MCF 10A (cell line): ENCODE measurements around the gene CA6. TPM values are rescaled to one million over a fixed set of nuclear protein-coding genes. Genes with fewer than 3 reads are reported as not detected.

Source experiments
- BruUV-seq: library from RNA; stranded (reverse); fragments of 400-500 nt; replicated peaks from 2 replicates; lab custom pipeline; 2021; lab: Mats Ljungman, UMichigan
- CTCF ChIA-PET: fragments of 300-600 bp; sonication (Branson Sonifier 250); formaldehyde crosslinking; extraction: SDS; loops from one replicate; lab custom pipeline; 2021; ENCODE audit warnings: antibody characterized with exemption, inconsistent platforms; lab: Yijun Ruan, JAX
- POLR2A ChIA-PET: fragments of 300-600, 350-650 bp; sonication (Branson Sonifier 250); formaldehyde crosslinking; extraction: SDS; loops from one replicate; lab custom pipeline; 2020; ENCODE audit warnings: antibody characterized with exemption, inconsistent platforms; lab: Yijun Ruan, JAX
- DNase-seq: peaks from one replicate; pipeline ENCODE4 v3.0.0-alpha.2; 2018; ENCODE audit not compliant: unreplicated experiment
- H3K27ac Mint-ChIP-seq: one replicate; pipeline ENCODE4 v1.8.0; 2022; ENCODE audit warnings: mild to moderate bottlenecking, low read depth, mixed read lengths; ENCODE audit not compliant: unreplicated experiment
- H3K27me3 Mint-ChIP-seq: one replicate; pipeline ENCODE4 v1.8.0; 2022; ENCODE audit warnings: mixed read lengths; ENCODE audit not compliant: insufficient read depth, unreplicated experiment
- H3K36me3 Mint-ChIP-seq: one replicate; pipeline ENCODE4 v1.8.0; 2022; ENCODE audit warnings: mild to moderate bottlenecking, moderate library complexity, mixed read lengths; ENCODE audit not compliant: insufficient read depth, unreplicated experiment
- H3K4me1 Mint-ChIP-seq: one replicate; pipeline ENCODE4 v1.8.0; 2022; ENCODE audit warnings: mixed read lengths; ENCODE audit not compliant: insufficient read depth, unreplicated experiment
- H3K4me3 Mint-ChIP-seq: one replicate; pipeline ENCODE4 v1.8.0; 2022; ENCODE audit warnings: mild to moderate bottlenecking, moderate library complexity, mixed read lengths; ENCODE audit not compliant: unreplicated experiment
- H3K9me3 Mint-ChIP-seq: one replicate; pipeline ENCODE4 v1.8.0; 2022; ENCODE audit warnings: mixed read lengths; ENCODE audit not compliant: unreplicated experiment
- intact Hi-C: fragments of 100-400 bp; cut with micrococcal nuclease; formaldehyde crosslinking; loops from 2 replicates; pipeline ENCODE4 v1.14.1; 2022
- total RNA-seq: library from RNA; stranded (reverse); gene quantifications from 2 replicates; pipeline ENCODE4 v1.2.3, GENCODE V29; 2022
- TF ChIP-seq, protein P1 (sequence below): fragments of 200-600 bp; IDR thresholded peaks from one replicate; pipeline ENCODE4 v1.8.0; 2022; ENCODE audit warnings: antibody characterized with exemption, mild to moderate bottlenecking; ENCODE audit not compliant: unreplicated experiment

CA6 gene
- total RNA-seq, 1 experiment from 2014 or later = not detected

DNA sequence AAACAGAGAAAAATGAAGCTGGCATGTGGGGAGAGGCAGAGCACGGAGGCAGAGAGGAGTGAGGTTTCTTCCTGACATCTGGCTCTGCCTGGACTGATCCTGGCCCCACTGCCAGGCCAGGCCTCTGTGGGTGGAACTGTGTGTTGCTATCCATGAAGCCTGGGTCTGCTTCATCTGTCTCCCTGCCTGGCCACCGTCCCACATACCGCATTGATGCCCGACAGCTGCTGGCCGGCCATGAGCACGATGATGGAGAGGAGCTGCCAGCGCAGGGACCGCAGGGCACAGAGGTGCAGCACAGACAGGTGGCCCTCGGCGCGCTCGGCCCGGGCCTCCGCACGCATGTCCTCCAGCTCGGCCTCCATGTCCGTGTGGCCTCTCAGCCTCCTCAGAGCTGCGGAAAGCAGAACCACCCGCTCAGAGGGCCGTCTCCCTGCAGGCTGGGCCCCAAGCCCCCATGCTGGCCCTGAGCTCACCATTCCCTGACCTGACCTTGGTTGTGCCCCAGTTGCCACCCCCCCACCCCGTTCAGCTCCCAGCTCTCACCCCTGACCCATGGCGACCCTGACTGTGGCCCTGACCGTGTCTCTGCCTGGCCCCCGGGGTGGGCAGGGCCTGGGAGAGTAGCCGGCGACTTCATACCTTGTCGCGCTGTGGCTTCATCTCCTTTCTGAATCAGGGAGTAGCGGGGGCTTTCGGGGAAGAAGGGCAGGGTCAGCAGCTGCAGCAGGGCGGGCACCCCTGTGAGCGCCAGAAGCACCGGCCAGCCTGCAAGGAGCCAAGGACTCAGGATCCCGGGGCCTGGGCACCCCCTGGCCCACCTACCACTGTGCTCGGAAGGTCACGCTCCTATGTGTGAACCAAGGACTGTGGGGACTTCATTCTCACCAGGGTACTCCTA, 69.1 kb downstream of the CA6 start:
- peaks cover 14% of the 10 kb centered on the region for H3K4me1 Mint-ChIP-seq
- CTCF ChIA-PET = interaction anchor here (0.6 to 2.7 kb wide), 3 partner anchors 9 to 109 kb away, joined by 4 to 18 read pairs (median 4); no protein-coding TSS in a partner anchor
- H3K4me3 Mint-ChIP-seq = no peak overlapping the region
- no peaks in the 10 kb centered on the region for H3K9me3 Mint-ChIP-seq
- no peak for DNase-seq
- intact Hi-C loops = no loop called here
- no TSS peak for BruUV-seq
- TF ChIP-seq, protein P1, sequence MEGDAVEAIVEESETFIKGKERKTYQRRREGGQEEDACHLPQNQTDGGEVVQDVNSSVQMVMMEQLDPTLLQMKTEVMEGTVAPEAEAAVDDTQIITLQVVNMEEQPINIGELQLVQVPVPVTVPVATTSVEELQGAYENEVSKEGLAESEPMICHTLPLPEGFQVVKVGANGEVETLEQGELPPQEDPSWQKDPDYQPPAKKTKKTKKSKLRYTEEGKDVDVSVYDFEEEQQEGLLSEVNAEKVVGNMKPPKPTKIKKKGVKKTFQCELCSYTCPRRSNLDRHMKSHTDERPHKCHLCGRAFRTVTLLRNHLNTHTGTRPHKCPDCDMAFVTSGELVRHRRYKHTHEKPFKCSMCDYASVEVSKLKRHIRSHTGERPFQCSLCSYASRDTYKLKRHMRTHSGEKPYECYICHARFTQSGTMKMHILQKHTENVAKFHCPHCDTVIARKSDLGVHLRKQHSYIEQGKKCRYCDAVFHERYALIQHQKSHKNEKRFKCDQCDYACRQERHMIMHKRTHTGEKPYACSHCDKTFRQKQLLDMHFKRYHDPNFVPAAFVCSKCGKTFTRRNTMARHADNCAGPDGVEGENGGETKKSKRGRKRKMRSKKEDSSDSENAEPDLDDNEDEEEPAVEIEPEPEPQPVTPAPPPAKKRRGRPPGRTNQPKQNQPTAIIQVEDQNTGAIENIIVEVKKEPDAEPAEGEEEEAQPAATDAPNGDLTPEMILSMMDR = no peak
- H3K27me3 Mint-ChIP-seq = no peaks in the 10 kb centered on the region
- no peak overlapping the region for H3K27ac Mint-ChIP-seq
- POLR2A ChIA-PET = interaction anchor here (1.1 kb wide), 1 partner anchor 11 kb away, joined by 3 read pairs; no protein-coding TSS in a partner anchor
- no peaks in the 10 kb centered on the region for H3K36me3 Mint-ChIP-seq

DNA sequence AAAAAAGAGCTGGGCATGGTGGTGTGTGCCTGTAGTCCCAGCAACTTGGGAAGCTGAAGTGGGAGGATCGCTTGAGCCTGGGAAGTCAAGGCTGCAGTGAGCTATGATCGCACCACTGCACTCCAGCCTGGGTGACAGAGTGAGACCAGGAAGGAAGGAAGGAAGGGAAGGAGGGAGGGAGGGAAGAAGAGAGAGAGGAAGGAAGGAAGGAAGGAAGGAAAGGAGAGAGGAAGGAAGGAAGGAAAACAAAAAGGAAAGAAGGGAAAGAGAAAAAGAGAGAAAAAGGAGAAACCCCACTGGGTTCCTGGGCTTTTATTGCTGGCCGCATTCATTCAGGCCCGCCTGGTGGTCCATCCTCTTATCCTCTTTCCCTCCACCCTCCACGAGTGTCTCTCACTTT, 70.8 kb downstream of the CA6 start:
- CTCF ChIA-PET = interaction anchor here (1.6 kb wide), 1 partner anchor 11 kb away, joined by 11 read pairs; no protein-coding TSS in a partner anchor
- BruUV-seq = no TSS peak
- DNase-seq = no peak

DNA sequence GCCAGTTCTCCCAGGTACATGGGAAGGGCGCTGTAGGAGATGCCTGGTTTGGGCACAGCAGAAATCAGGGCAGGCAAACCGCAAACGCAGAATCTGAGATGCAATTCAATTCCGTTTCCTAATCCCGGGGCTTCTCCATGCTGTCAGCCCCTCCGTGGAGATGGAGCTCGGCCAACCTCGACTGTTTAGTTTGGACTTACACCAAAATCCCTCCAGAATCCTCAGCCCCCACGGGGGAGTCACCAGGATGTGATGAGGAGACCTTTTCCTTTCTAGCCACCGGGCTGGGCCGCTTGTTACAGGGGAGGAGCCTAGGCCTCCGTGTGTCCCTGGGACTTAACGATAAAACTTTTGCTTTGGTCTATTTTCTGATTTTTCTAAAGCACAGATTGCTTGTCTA, 72.7 kb downstream of the CA6 start:
- Mint-ChIP-seq H3K4me1 (no peaks in the 10 kb centered on the region), H3K27me3 (no peaks in the 10 kb centered on the region), H3K36me3 (no peaks in the 10 kb centered on the region), H3K4me3 (no peak overlapping the region), H3K9me3 (no peaks in the 10 kb centered on the region), H3K27ac (no peak overlapping the region)
- TF ChIP-seq, protein P1 = no peak
- BruUV-seq = no TSS peak
- POLR2A ChIA-PET = no interaction called here
- CTCF ChIA-PET = no interaction called here
- DNase-seq = no peak
- intact Hi-C loops = no loop called here

More for the DNA sequence above, 70.8 kb downstream of the CA6 start:
- intact Hi-C loops = no loop called here
- POLR2A ChIA-PET = no interaction called here
- no peaks in the 10 kb centered on the region for H3K36me3 Mint-ChIP-seq
- H3K4me1 Mint-ChIP-seq = peaks cover 7% of the 10 kb centered on the region
- TF ChIP-seq, protein P1 = no peak
- H3K27ac Mint-ChIP-seq = no peak overlapping the region
- no peaks in the 10 kb centered on the region for H3K27me3 Mint-ChIP-seq
- no peak overlapping the region for H3K4me3 Mint-ChIP-seq
- H3K9me3 Mint-ChIP-seq = no peaks in the 10 kb centered on the region

DNA sequence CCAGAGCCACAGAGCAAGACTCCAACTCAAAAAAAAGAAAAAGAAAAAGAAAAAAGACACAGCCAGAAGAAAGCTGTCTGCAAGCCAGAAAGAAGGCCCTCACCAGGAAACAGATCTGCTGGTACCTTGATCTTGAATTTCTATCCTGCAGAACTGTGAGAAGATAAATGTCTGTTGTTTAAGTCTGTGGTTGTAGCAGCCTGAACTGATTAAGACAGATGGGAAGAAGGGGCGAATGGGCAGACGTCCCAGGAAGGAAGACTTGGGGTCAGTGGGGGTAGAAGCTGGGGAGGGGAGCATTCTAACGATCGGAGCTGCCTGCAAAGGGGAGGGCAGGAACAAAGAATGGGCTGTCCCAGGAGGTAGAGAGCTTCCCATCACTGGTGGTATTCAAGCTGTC, 74.2 kb downstream of the CA6 start:
- no peaks in the 10 kb centered on the region for H3K4me1 Mint-ChIP-seq
- H3K9me3 Mint-ChIP-seq = no peaks in the 10 kb centered on the region
- DNase-seq = no peak
- ChIA-PET CTCF (interaction anchor here (1.6 kb wide), 1 partner anchor 15 kb away, joined by 4 read pairs; no protein-coding TSS in a partner anchor), POLR2A (interaction anchor here (0.6 to 0.7 kb wide), 2 partner anchors 14 to 15 kb away, joined by 3 read pairs; no protein-coding TSS in a partner anchor)
- H3K27me3 Mint-ChIP-seq = no peaks in the 10 kb centered on the region
- no TSS peak for BruUV-seq
- intact Hi-C loops = no loop called here
- H3K27ac Mint-ChIP-seq = no peak overlapping the region
- no peak overlapping the region for H3K4me3 Mint-ChIP-seq
- TF ChIP-seq, protein P1 = no peak
- H3K36me3 Mint-ChIP-seq = no peaks in the 10 kb centered on the region
